Lower leg skin (tissue), 3 donors: Measurements from ENCODE around the gene PPP6R3.

Experiments
- CTCF ChIP-seq, 3 donors: fragments of 450-650 bp; IDR thresholded peaks; one replicate each; pipeline ENCODE4 v1.5.1; 2016; ENCODE audit warnings: antibody characterized with exemption in 3 of 3, mild to moderate bottlenecking in 3 of 3, moderate library complexity in 2 of 3
- POLR2A ChIP-seq, 2 donors: fragments of 450-650 bp; IDR thresholded peaks; one replicate each; pipeline ENCODE4 v1.6.1; 2016 to 2017; ENCODE audit warnings: antibody characterized with exemption in 2 of 2, mild to moderate bottlenecking in 1 of 2, moderate library complexity in 1 of 2

GRCh38 chr11:68412593-68413475, 47.7 kb upstream of the PPP6R3 start:
- TF ChIP-seq CTCF (IDR thresholded peaks at IDR 0.05) (no peak), POLR2A (IDR thresholded peaks at IDR 0.05) (no peak)
